ENCODE measurements around the gene CEACAM16. TPM values are rescaled to one million over a fixed set of nuclear protein-coding genes. Genes with fewer than 3 reads are reported as not detected.
"Not testable (repeated sequence)": the region's sequence is repeated elsewhere in the genome, so short reads cannot be mapped to it uniquely, and the experiment has no call there.

CEACAM16 gene
- total and polyA plus RNA-seq, 7 donors, result 0.03 to 0.08 TPM; not detected in 5

- intact Hi-C loops (cut with DNase I), result no loop called here
- H3K9me3 ChIP-seq, result no peaks in the 10 kb centered on the region
- peak in 3 of 4 donors; percentile 4 to 28 (median 11) for ATAC-seq
- DNase-seq, result no peak
- no peaks in the 10 kb centered on the region for H3K4me1 ChIP-seq
- 76 to 82% (median 80%) methylated on average over 7 of the region's 7 CpGs for WGBS, 3 donors
- H3K4me3 ChIP-seq, result no peak overlapping the region
- no peak overlapping the region for H3K27ac ChIP-seq
- no peaks in the 10 kb centered on the region for H3K27me3 ChIP-seq (ENCODE audit: insufficient read depth in 3 of 3, low read length in 2 of 3)
- TF ChIP-seq CTCF (IDR thresholded peaks at IDR 0.05), result no peak
- H3K36me3 ChIP-seq (ENCODE audit: insufficient read depth in 1 of 2, low read depth in 1 of 2), result peaks cover 0 to 43% of the 10 kb centered on the region in 2 donors
These were observed 31.9 kb upstream of the CEACAM16 start for GRCh38 chr19:44666852-44667556.

- H3K27me3 ChIP-seq (ENCODE audit: insufficient read depth in 3 of 3, low read length in 2 of 3), result no peaks in the 10 kb centered on the region
- H3K4me3 ChIP-seq, result no peak overlapping the region
- H3K4me1 ChIP-seq, result no peaks in the 10 kb centered on the region
- H3K27ac ChIP-seq, result no peak overlapping the region
- WGBS, 3 donors, result 73 to 89% (median 83%) methylated on average over 2 of the region's 2 CpGs
- ATAC-seq, result peak in 1 of 4 donors; percentile 13
- no peak for DNase-seq
- intact Hi-C loops (cut with DNase I), result no loop called here
- no peak for TF ChIP-seq CTCF (IDR thresholded peaks at IDR 0.05)
- H3K9me3 ChIP-seq, result no peaks in the 10 kb centered on the region
- H3K36me3 ChIP-seq (ENCODE audit: insufficient read depth in 1 of 2, low read depth in 1 of 2), result peaks cover 2 to 34% of the 10 kb centered on the region in 2 donors
These were observed 29.8 kb upstream of the CEACAM16 start for GRCh38 chr19:44668985-44669764.

- H3K27ac ChIP-seq; ATAC-seq; H3K4me1 ChIP-seq; intact Hi-C loops (cut with DNase I); H3K9me3 ChIP-seq; H3K4me3 ChIP-seq; DNase-seq; H3K27me3 ChIP-seq (ENCODE audit: insufficient read depth in 3 of 3, low read length in 2 of 3): not testable (repeated sequence)
- H3K36me3 ChIP-seq (ENCODE audit: insufficient read depth in 1 of 2, low read depth in 1 of 2), result peaks cover 2 to 32% of the 10 kb centered on the region in 2 donors
- 95 to 96% (median 95%) methylated on average over 2 of the region's 2 CpGs for WGBS, 3 donors
These were observed 28.9 kb upstream of the CEACAM16 start for GRCh38 chr19:44670027-44670426.

- no peaks in the 10 kb centered on the region for H3K27me3 ChIP-seq (ENCODE audit: insufficient read depth in 3 of 3, low read length in 2 of 3)
- H3K36me3 ChIP-seq (ENCODE audit: insufficient read depth in 1 of 2, low read depth in 1 of 2), result peaks cover 2 to 38% of the 10 kb centered on the region in 2 donors
- ATAC-seq, result peak in 1 of 4 donors; percentile 17
- H3K4me1 ChIP-seq, result no peaks in the 10 kb centered on the region
- no peak within 1 kb of the TSS for H3K4me3 ChIP-seq
- H3K9me3 ChIP-seq, result no peaks in the 10 kb centered on the region
- TF ChIP-seq CTCF (IDR thresholded peaks at IDR 0.05), result no peak
- no peak within 1 kb of the TSS for H3K27ac ChIP-seq
- 66 to 88% (median 81%) methylated on average over 2 of the region's 2 CpGs for WGBS, 3 donors
- no peak for DNase-seq
- intact Hi-C loops (cut with DNase I), result no loop called here
These were observed 27.6 kb upstream of the CEACAM16 start, which contains the start of gene CEACAM19 for GRCh38 chr19:44671400-44671799. CEACAM19 (plus strand) TSS chr19:44671482; CDS start chr19:44671932, 450 bp downstream.

GRCh38 chr19:44672226-44672625, 26.7 kb upstream of the CEACAM16 start:
- intact Hi-C loops (cut with DNase I), result no loop called here
- H3K4me3 ChIP-seq, result no peak overlapping the region
- DNase-seq (no peak), ATAC-seq (peak in 1 of 4 donors; percentile 18)
- H3K9me3 ChIP-seq, result no peaks in the 10 kb centered on the region
- no peak for TF ChIP-seq CTCF (IDR thresholded peaks at IDR 0.05)
- no peaks in the 10 kb centered on the region for H3K27me3 ChIP-seq (ENCODE audit: insufficient read depth in 3 of 3, low read length in 2 of 3)
- WGBS, 3 donors, result 73 to 89% (median 81%) methylated on average over 1 of the region's 1 CpG
- H3K27ac ChIP-seq, result no peak overlapping the region
- H3K36me3 ChIP-seq (ENCODE audit: insufficient read depth in 1 of 2, low read depth in 1 of 2), result peaks cover 2 to 41% of the 10 kb centered on the region in 2 donors
- H3K4me1 ChIP-seq, result no peaks in the 10 kb centered on the region

Measured in psoas muscle (tissue), 8 donors.